Upper lobe of right lung (tissue), 1 donor: ENCODE results near the gene PPA2. TPM values are rescaled to one million over a fixed set of nuclear protein-coding genes. Genes with fewer than 3 reads are reported as not detected.
A peak's percentile ranks its signal among the peaks of the same experiment; 100 is the strongest.

Experiments used
- ATAC-seq: fragments of 200-7000 bp; cut with Tn5 transposase; one replicate; pipeline ENCODE4 v1.9.1; 2020; ENCODE audit warnings: mild to moderate bottlenecking, moderate library complexity
- DNase-seq: peaks from one replicate; pipeline ENCODE4 v3.0.0-alpha.2; 2020
- H3K27ac ChIP-seq: fragments of 200-600 bp; one replicate; pipeline ENCODE4 v1.8.0; 2022
- H3K27me3 ChIP-seq: fragments of 200-600 bp; one replicate; pipeline ENCODE4 v1.8.0; 2022; ENCODE audit warnings: mild to moderate bottlenecking
- H3K36me3 ChIP-seq: fragments of 200-600 bp; one replicate; pipeline ENCODE4 v1.8.0; 2022
- H3K4me1 ChIP-seq: fragments of 200-600 bp; one replicate; pipeline ENCODE4 v1.8.0; 2022
- H3K4me3 ChIP-seq: fragments of 200-600 bp; one replicate; pipeline ENCODE4 v1.8.0; 2022; ENCODE audit warnings: mild to moderate bottlenecking
- H3K9me3 ChIP-seq: fragments of 200-600 bp; one replicate; pipeline ENCODE4 v1.8.0; 2022
- intact Hi-C: fragments of 100-400 bp; cut with DNase I; formaldehyde crosslinking; loops from one replicate; pipeline ENCODE4 v1.11.0; 2022
- long read RNA-seq: library from polyadenylated mRNA; unstranded; transcript quantifications from one replicate; pipeline ENCODE4 v2.0.0, GENCODE V29; 2021
- total RNA-seq: library from RNA; stranded (reverse); fragmentation: NEBNext Ultra II Directional; extraction: Animal tissue kit (Norgen Biotek cat#: 25700); gene quantifications from one replicate; pipeline ENCODE4 v1.2.1, GENCODE V29; 2021
- TF ChIP-seq, protein P1 (sequence below): fragments of 200-600 bp; IDR thresholded peaks from one replicate; pipeline ENCODE4 v1.8.0; 2022; ENCODE audit warnings: antibody characterized with exemption
- donor health status: DM: no; HTN: yes; CAD: no; lungs with severe emphysema.

Gene PPA2
- total RNA-seq = 66.5 TPM
- long read RNA-seq, transcript PPA2-201 (12 exons, 1,684 nt) = major isoform, 39 of 73 reads
- long read RNA-seq, partial matches to known transcripts = 3 of 73 reads
- long read RNA-seq, other reads (novel, unspliced or antisense) = 23 of 73 reads

DNA sequence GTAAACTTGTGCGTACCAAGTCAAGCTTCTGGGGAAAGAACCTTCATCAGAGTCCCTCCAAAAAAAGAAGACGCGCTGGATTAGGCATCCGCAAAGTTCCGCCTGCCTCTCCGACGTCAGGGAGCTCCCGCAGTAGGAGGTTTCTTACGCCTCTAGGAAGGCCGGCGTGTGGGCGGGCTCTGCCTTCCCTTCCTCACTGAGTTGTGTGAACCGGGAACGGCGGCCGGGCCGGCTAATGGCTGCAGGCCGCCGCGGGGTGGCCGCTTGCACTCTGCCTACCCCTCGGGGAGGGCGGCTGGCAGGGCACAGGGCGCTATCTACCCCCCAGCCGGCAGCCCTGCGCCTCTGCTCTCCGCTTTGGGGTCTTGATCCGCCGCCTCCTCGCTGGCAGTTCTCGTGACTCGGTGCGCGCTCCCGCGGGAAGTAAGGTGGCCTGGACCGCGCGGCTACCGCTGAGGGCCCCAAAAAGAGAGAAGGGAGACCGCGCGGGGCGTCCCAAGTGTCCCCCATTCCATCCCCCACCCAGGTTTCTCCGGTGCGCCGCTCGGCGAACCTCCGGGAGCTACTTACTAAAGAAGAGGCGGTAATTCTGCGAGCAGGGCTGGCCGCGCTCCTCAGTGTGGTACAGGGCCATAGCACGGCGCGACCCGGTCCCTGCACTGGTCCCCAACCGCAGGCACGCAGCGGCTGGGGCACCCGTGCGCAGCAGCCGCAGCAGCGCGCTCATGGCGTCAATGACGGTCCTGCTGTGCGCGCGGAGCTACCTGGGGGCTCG, at the start of gene PPA2:
Gene PPA2, minus strand, starts transcription at position 739 of the 775 bp plus-strand sequence. Its CDS starts 12 bp downstream, at position 727.
- no peaks in the 10 kb centered on the region for H3K27me3 ChIP-seq
- DNase-seq (peak; percentile 95), ATAC-seq (peak; percentile 97)
- H3K4me1 ChIP-seq = peaks cover 29% of the 10 kb centered on the region
- H3K9me3 ChIP-seq = no peaks in the 10 kb centered on the region
- intact Hi-C loops = loop anchor here (10.0 kb wide), 1 partner anchor 329 kb away; the partner anchor contains the start of gene TET2
- peak within 1 kb of the TSS; percentile 98 for H3K27ac ChIP-seq
- peak within 1 kb of the TSS; percentile 93 for H3K4me3 ChIP-seq
- TF ChIP-seq, protein P1, sequence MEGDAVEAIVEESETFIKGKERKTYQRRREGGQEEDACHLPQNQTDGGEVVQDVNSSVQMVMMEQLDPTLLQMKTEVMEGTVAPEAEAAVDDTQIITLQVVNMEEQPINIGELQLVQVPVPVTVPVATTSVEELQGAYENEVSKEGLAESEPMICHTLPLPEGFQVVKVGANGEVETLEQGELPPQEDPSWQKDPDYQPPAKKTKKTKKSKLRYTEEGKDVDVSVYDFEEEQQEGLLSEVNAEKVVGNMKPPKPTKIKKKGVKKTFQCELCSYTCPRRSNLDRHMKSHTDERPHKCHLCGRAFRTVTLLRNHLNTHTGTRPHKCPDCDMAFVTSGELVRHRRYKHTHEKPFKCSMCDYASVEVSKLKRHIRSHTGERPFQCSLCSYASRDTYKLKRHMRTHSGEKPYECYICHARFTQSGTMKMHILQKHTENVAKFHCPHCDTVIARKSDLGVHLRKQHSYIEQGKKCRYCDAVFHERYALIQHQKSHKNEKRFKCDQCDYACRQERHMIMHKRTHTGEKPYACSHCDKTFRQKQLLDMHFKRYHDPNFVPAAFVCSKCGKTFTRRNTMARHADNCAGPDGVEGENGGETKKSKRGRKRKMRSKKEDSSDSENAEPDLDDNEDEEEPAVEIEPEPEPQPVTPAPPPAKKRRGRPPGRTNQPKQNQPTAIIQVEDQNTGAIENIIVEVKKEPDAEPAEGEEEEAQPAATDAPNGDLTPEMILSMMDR = no peak
- H3K36me3 ChIP-seq = no peaks in the 10 kb centered on the region

DNA sequence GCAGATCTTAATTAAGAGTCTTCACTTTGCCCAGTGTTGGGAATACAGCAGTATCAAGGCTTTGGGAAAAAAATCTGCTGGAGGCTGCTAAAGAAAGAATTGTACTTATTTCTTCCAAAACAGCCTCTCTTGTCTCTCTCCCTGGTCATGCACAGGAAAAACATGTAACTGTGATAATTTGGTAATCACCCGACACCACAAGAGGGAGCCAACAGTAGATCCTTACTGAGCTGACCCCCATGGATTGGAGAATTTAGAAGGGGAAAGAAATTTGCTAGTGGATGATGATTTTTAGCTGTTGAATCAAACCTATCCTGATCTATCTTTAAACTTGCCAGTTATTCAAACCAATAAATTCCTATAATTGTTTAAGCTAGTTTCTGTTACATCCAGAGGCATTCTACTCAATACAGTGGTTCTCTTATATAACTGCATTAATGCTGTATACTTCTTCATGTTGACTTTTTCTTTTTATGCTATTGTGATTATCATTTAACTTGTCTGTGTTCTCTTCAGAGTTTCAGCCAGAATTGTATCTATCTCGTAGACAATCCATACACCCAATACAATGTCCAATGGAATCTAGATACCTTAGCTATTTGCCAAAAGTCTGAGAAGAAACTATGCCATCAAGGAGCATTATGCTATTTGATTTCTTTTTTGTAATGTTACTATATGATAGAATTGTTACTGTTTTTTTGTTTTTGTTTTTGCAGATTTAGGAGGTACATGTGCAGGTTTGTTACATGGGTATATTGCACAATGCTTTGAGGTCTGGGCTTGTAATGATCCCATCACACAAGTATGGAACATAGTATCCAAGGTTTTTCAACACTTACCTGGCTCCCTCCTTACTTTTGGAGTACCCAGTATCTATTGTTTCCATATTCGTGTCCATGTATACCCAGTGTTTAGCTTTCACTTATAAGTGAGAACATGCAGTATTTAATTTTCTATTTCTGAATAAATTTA, 47.2 kb upstream of the PPA2 start:
- H3K9me3 ChIP-seq = no peaks in the 10 kb centered on the region
- no peaks in the 10 kb centered on the region for H3K36me3 ChIP-seq
- ATAC-seq = peak; percentile 86
- TF ChIP-seq, protein P1 = peak; percentile 69
- no peaks in the 10 kb centered on the region for H3K27me3 ChIP-seq
- DNase-seq = no peak
- no peak overlapping the region for H3K4me3 ChIP-seq
- H3K4me1 ChIP-seq = no peaks in the 10 kb centered on the region
- no peak overlapping the region for H3K27ac ChIP-seq
- intact Hi-C loops = no loop called here

DNA sequence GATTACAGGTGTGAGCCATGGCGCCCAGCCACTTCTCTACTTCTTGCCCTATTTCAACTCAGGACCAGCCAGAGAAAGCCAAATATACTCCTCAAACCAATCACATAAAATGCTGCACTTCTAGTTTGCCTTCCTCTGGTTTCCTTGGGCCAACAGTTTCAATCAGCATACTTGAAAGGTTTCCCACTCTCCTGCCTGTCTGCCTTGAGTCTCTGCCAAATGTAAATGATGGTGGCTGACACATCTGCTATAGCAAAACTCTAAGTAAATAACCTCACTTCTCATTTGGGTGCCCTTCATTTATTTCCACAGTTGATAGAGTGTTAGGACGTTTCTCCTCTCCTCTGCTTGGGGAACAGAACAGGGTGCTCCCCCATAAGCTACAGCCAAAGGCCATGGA, 36.4 kb upstream of the PPA2 start:
- no peak for ATAC-seq
- Histone ChIP-seq H3K4me1 (no peaks in the 10 kb centered on the region), H3K36me3 (no peaks in the 10 kb centered on the region), H3K9me3 (peaks cover 4% of the 10 kb centered on the region), H3K27me3 (no peaks in the 10 kb centered on the region), H3K27ac (no peak overlapping the region), H3K4me3 (no peak overlapping the region)
- TF ChIP-seq, protein P1 = no peak
- intact Hi-C loops = no loop called here
- DNase-seq = no peak

DNA sequence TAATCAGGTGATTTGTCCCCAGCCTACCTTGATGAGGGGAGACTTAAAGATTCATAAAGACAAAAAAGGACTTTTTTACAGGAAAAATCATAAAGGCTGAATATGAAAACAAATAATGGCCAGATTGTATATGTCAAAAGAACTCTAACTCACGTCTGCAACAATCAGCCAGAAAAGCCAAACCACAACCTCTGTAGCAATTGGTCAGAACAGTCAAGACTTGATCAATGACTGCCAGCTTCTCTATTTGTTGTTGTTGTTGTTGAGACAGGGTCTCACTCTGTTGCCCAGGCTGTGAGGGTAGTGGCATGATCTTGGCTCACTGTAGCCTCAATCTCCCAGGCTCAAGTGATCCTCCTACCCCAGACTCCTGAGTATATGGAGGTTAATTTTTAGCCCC, 35.9 kb upstream of the PPA2 start:
- TF ChIP-seq, protein P1 = no peak
- DNase-seq (no peak), ATAC-seq (no peak)
- H3K4me1 ChIP-seq = no peaks in the 10 kb centered on the region
- H3K27me3 ChIP-seq = no peaks in the 10 kb centered on the region
- intact Hi-C loops = no loop called here
- no peak overlapping the region for H3K27ac ChIP-seq
- peaks cover 4% of the 10 kb centered on the region for H3K9me3 ChIP-seq
- no peak overlapping the region for H3K4me3 ChIP-seq
- H3K36me3 ChIP-seq = no peaks in the 10 kb centered on the region

DNA sequence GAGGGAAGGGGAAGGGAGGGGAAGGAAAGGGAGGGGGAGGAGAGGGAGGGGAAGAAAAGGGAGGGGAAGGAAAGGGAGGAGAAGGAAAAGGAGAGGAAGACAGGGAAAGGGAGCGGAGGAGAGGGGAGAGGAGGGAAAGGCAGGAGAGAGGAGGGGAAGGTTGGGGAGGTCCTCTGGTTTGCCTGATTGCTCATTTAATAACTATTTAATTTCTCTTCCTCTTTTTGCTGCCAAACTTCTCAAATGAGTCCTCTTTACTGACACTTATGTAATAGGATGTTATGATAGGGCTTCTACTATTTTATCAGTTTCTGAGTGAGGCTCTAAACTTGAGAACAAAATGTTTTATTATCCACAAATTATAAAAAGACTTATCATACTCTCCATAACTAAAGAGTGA, 35.4 kb upstream of the PPA2 start:
- DNase-seq (no peak), ATAC-seq (peak; percentile 35)
- intact Hi-C loops = no loop called here
- Histone ChIP-seq H3K4me1 (no peaks in the 10 kb centered on the region), H3K27ac (no peak overlapping the region), H3K4me3 (no peak overlapping the region), H3K27me3 (no peaks in the 10 kb centered on the region), H3K9me3 (peaks cover 4% of the 10 kb centered on the region), H3K36me3 (no peaks in the 10 kb centered on the region)
- TF ChIP-seq, protein P1 = no peak
